Measurements from ENCODE around the gene COL5A1. TPM values are rescaled to one million over a fixed set of nuclear protein-coding genes. Genes with fewer than 3 reads are reported as not detected.

The COL5A1 gene
- total RNA-seq, 2 experiments from 2014 or later: 0.12 to 0.19 TPM

GRCh38 chr9:134772331-134772730, 130.7 kb downstream of the COL5A1 start:
- intact Hi-C loops (cut with micrococcal nuclease): no loop called here
- ChIA-PET CTCF (no interaction called here), POLR2A (no interaction called here)
- DNase-seq: no peak
- no peaks in the 10 kb centered on the region for H3K36me3 Mint-ChIP-seq
- H3K9me3 Mint-ChIP-seq: no peaks in the 10 kb centered on the region
- H3K27ac Mint-ChIP-seq: no peak overlapping the region
- H3K27me3 Mint-ChIP-seq: peaks cover 5% of the 10 kb centered on the region
- H3K4me1 Mint-ChIP-seq (ENCODE audit: low read depth): no peaks in the 10 kb centered on the region
- no peak overlapping the region for H3K4me3 Mint-ChIP-seq

- DNase-seq: no peak
- Mint-ChIP-seq H3K4me1 (ENCODE audit: low read depth) (no peaks in the 10 kb centered on the region), H3K4me3 (no peak overlapping the region), H3K27me3 (peaks cover 5% of the 10 kb centered on the region), H3K9me3 (no peaks in the 10 kb centered on the region), H3K36me3 (no peaks in the 10 kb centered on the region), H3K27ac (no peak overlapping the region)
- intact Hi-C loops (cut with micrococcal nuclease): no loop called here
- ChIA-PET CTCF (no interaction called here), POLR2A (no interaction called here)
Measured at GRCh38 chr9:134773842-134774241, 132.2 kb downstream of the COL5A1 start.

GRCh38 chr9:134774410-134774809, 132.8 kb downstream of the COL5A1 start:
- Mint-ChIP-seq H3K27me3 (peaks cover 5% of the 10 kb centered on the region), H3K4me3 (no peak overlapping the region), H3K4me1 (ENCODE audit: low read depth) (no peaks in the 10 kb centered on the region), H3K9me3 (no peaks in the 10 kb centered on the region), H3K27ac (no peak overlapping the region), H3K36me3 (no peaks in the 10 kb centered on the region)
- intact Hi-C loops (cut with micrococcal nuclease): no loop called here
- no peak for DNase-seq
- CTCF ChIA-PET: no interaction called here
- POLR2A ChIA-PET: no interaction called here

GRCh38 chr9:134775081-134775951, 133.7 kb downstream of the COL5A1 start:
- DNase-seq: no peak
- no peak overlapping the region for H3K27ac Mint-ChIP-seq
- intact Hi-C loops (cut with micrococcal nuclease): no loop called here
- no peaks in the 10 kb centered on the region for H3K4me1 Mint-ChIP-seq (ENCODE audit: low read depth)
- ChIA-PET POLR2A (no interaction called here), CTCF (interaction anchor here (0.7 kb wide), 1 partner anchor 304 kb away, joined by 3 read pairs; no protein-coding TSS in a partner anchor)
- no peaks in the 10 kb centered on the region for H3K9me3 Mint-ChIP-seq
- H3K27me3 Mint-ChIP-seq: peaks cover 5% of the 10 kb centered on the region
- H3K36me3 Mint-ChIP-seq: no peaks in the 10 kb centered on the region
- no peak overlapping the region for H3K4me3 Mint-ChIP-seq

GRCh38 chr9:134776080-134776796, 134.6 kb downstream of the COL5A1 start:
- no peaks in the 10 kb centered on the region for H3K9me3 Mint-ChIP-seq
- ChIA-PET POLR2A (no interaction called here), CTCF (no interaction called here)
- H3K27ac Mint-ChIP-seq: no peak overlapping the region
- H3K36me3 Mint-ChIP-seq: no peaks in the 10 kb centered on the region
- peaks cover 5% of the 10 kb centered on the region for H3K27me3 Mint-ChIP-seq
- intact Hi-C loops (cut with micrococcal nuclease): no loop called here
- no peaks in the 10 kb centered on the region for H3K4me1 Mint-ChIP-seq (ENCODE audit: low read depth)
- DNase-seq: no peak
- no peak overlapping the region for H3K4me3 Mint-ChIP-seq

- Mint-ChIP-seq H3K4me3 (no peak overlapping the region), H3K9me3 (no peaks in the 10 kb centered on the region), H3K27me3 (no peaks in the 10 kb centered on the region), H3K4me1 (ENCODE audit: low read depth) (no peaks in the 10 kb centered on the region), H3K36me3 (no peaks in the 10 kb centered on the region), H3K27ac (no peak overlapping the region)
- CTCF ChIA-PET: no interaction called here
- intact Hi-C loops (cut with micrococcal nuclease): no loop called here
- DNase-seq: no peak
- POLR2A ChIA-PET: no interaction called here
Measured at GRCh38 chr9:134777153-134777552, 135.6 kb downstream of the COL5A1 start.

GRCh38 chr9:134778156-134778555, 136.6 kb downstream of the COL5A1 start:
- Mint-ChIP-seq H3K4me3 (no peak overlapping the region), H3K9me3 (no peaks in the 10 kb centered on the region), H3K4me1 (ENCODE audit: low read depth) (no peaks in the 10 kb centered on the region), H3K36me3 (no peaks in the 10 kb centered on the region), H3K27ac (no peak overlapping the region), H3K27me3 (no peaks in the 10 kb centered on the region)
- ChIA-PET CTCF (no interaction called here), POLR2A (no interaction called here)
- no peak for DNase-seq
- intact Hi-C loops (cut with micrococcal nuclease): loop anchor here (2.0 kb wide), 1 partner anchor 81 kb away; no protein-coding TSS in a partner anchor

GRCh38 chr9:134778841-134779411, 137.3 kb downstream of the COL5A1 start:
- ChIA-PET POLR2A (no interaction called here), CTCF (no interaction called here)
- Mint-ChIP-seq H3K4me1 (ENCODE audit: low read depth) (no peaks in the 10 kb centered on the region), H3K9me3 (no peaks in the 10 kb centered on the region), H3K27ac (no peak overlapping the region), H3K36me3 (no peaks in the 10 kb centered on the region), H3K4me3 (no peak overlapping the region), H3K27me3 (no peaks in the 10 kb centered on the region)
- intact Hi-C loops (cut with micrococcal nuclease): loop anchor here (2.0 kb wide), 1 partner anchor 80 kb away; no protein-coding TSS in a partner anchor
- DNase-seq: no peak

GRCh38 chr9:134779640-134780039, 138.0 kb downstream of the COL5A1 start:
- CTCF ChIA-PET: no interaction called here
- H3K4me3 Mint-ChIP-seq: no peak overlapping the region
- H3K27ac Mint-ChIP-seq: no peak overlapping the region
- H3K4me1 Mint-ChIP-seq (ENCODE audit: low read depth): no peaks in the 10 kb centered on the region
- H3K9me3 Mint-ChIP-seq: no peaks in the 10 kb centered on the region
- no peaks in the 10 kb centered on the region for H3K27me3 Mint-ChIP-seq
- H3K36me3 Mint-ChIP-seq: no peaks in the 10 kb centered on the region
- POLR2A ChIA-PET: no interaction called here
- intact Hi-C loops (cut with micrococcal nuclease): loop anchor here (2.0 kb wide), 1 partner anchor 79 kb away; no protein-coding TSS in a partner anchor
- DNase-seq: no peak

- ChIA-PET CTCF (no interaction called here), POLR2A (no interaction called here)
- H3K4me3 Mint-ChIP-seq: no peak overlapping the region
- H3K27ac Mint-ChIP-seq: no peak overlapping the region
- no peaks in the 10 kb centered on the region for H3K4me1 Mint-ChIP-seq (ENCODE audit: low read depth)
- no peaks in the 10 kb centered on the region for H3K27me3 Mint-ChIP-seq
- intact Hi-C loops (cut with micrococcal nuclease): no loop called here
- no peaks in the 10 kb centered on the region for H3K9me3 Mint-ChIP-seq
- peak; percentile 12 for DNase-seq
- no peaks in the 10 kb centered on the region for H3K36me3 Mint-ChIP-seq
Measured at GRCh38 chr9:134781591-134782302, 140.1 kb downstream of the COL5A1 start.

GRCh38 chr9:134782921-134783698, 141.5 kb downstream of the COL5A1 start:
- ChIA-PET POLR2A (no interaction called here), CTCF (interaction anchor here (0.6 kb wide), 1 partner anchor 12 kb away, joined by 3 read pairs; no protein-coding TSS in a partner anchor)
- H3K4me3 Mint-ChIP-seq: no peak overlapping the region
- H3K27me3 Mint-ChIP-seq: peaks cover 5% of the 10 kb centered on the region
- no peaks in the 10 kb centered on the region for H3K4me1 Mint-ChIP-seq (ENCODE audit: low read depth)
- no peak overlapping the region for H3K27ac Mint-ChIP-seq
- no peak for DNase-seq
- intact Hi-C loops (cut with micrococcal nuclease): no loop called here
- H3K36me3 Mint-ChIP-seq: no peaks in the 10 kb centered on the region
- H3K9me3 Mint-ChIP-seq: no peaks in the 10 kb centered on the region

Measured in activated CD4-positive, alpha-beta memory T cell treated with anti-CD3 and anti-CD28 coated beads for 36 hours (primary cell).